Psoas muscle (tissue), 8 donors: Measurements from ENCODE around the gene RPL31. TPM values are rescaled to one million over a fixed set of nuclear protein-coding genes. Genes with fewer than 3 reads are reported as not detected.

ENCODE experiments used
- ATAC-seq, 4 donors: fragments of 200-7000 bp; cut with Tn5 transposase; one replicate each; pipeline ENCODE4 v1.9.1; 2020; ENCODE audit warnings: moderate library complexity in 3 of 4, mild to moderate bottlenecking in 2 of 4
- DNase-seq, 2 donors: peaks; one replicate each; pipeline ENCODE4 v3.0.0-alpha.2; 2020
- H3K27ac ChIP-seq: fragments of 200-600 bp; one replicate; pipeline ENCODE4 v1.8.0; 2022
- H3K27me3 ChIP-seq, 3 donors: fragments of 200-600 bp in 1 of 3; one replicate each; pipeline versions ENCODE4 v1.6.1 to v1.8.0; 2013 to 2022; ENCODE audit warnings: low read length in 2 of 3, mild to moderate bottlenecking in 2 of 3, moderate library complexity in 1 of 3; ENCODE audit not compliant: insufficient read depth in 3 of 3
- H3K36me3 ChIP-seq, 2 donors: fragments of 200-600 bp in 1 of 2; one replicate each; pipeline versions ENCODE4 v1.6.1 to v1.8.0; 2013 to 2022; ENCODE audit warnings: low read depth in 1 of 2, mild to moderate bottlenecking in 1 of 2, moderate library complexity in 1 of 2; ENCODE audit not compliant: insufficient read depth in 1 of 2
- H3K4me1 ChIP-seq: fragments of 200-600 bp; one replicate; pipeline ENCODE4 v1.8.0; 2022
- H3K4me3 ChIP-seq: fragments of 200-600 bp; one replicate; pipeline ENCODE4 v1.8.0; 2022; ENCODE audit warnings: mild to moderate bottlenecking
- H3K9me3 ChIP-seq: fragments of 200-600 bp; one replicate; pipeline ENCODE4 v1.8.0; 2022
- WGBS, 3 donors: extraction: QIAGEN DNeasy Blood & Tissue Kit; methylation state at CpG; one replicate each; pipeline versions ENCODE4 v1.1.6 to v1.1.7; 2013; 5-methylcytosine and 5-hydroxymethylcytosine counted together
- intact Hi-C, 2 donors: fragments of 100-400 bp; cut with DNase I; formaldehyde crosslinking; loops; one replicate each; pipeline versions ENCODE4 v1.11.0 to v1.14.2; 2022
- polyA plus RNA-seq, 3 donors: library from polyadenylated mRNA; stranded (reverse); fragments of 200-250 nt; gene quantifications; one replicate each; pipeline ENCODE4 v1.2.3, GENCODE V29; 2013
- total RNA-seq, 4 donors: library from RNA; stranded (reverse); fragmentation: NEBNext Ultra II Directional in 2 of 4; extraction: Animal tissue kit (Norgen Biotek cat#: 25700) in 2 of 4; gene quantifications; one replicate each; pipeline versions ENCODE4 v1.2.1 to v1.2.4, GENCODE V29; 2021 to 2023
- TF ChIP-seq, protein P1 (sequence below): fragments of 200-600 bp; IDR thresholded peaks from one replicate; pipeline ENCODE4 v1.8.0; 2022; ENCODE audit warnings: antibody characterized with exemption
- donor health status: healthy with polysubstance abuse.
- donor health status: DM: no; HTN: no; CAD: no; lungs with moderate emphysema.
- donor health status: Bipolar disorder and iron deficiency.
- donor health status: healthy.
- donor health status: DM: yes; HTN: yes; CAD: no.
- donor health status: DM: no; HTN: no; CAD: no.
- donor health status: DM: no; HTN: no; CAD: no.
- donor health status: DM: yes; HTN: yes; CAD: no.

RPL31 gene
- total and polyA plus RNA-seq, 7 donors = 718 to 3,893 (median 1,227) TPM

DNA sequence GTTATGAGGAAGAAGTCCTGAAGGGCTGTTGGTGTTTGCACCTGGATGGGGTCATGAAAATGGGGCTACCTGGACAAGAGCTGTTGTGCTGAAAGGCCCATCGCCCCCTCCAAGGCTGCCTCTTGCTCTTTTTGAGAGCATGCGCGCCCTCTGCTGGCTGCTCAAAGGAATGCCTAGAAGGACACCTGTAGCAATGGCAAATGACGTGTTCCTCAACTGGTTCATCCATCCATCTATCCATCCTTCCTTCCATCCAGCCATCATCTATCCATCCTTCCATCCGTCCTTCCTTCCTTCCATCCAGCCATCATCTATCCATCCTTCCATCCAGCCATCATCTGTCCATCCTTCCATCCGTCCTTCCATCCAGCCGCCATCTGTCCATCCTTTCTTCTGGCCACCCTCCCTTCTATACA, 17.2 kb upstream of the RPL31 start:
- WGBS, 3 donors = 31 to 36% (median 31%) methylated on average over 7 of the region's 7 CpGs
- Histone ChIP-seq H3K4me3 (no peak overlapping the region), H3K9me3 (no peaks in the 10 kb centered on the region), H3K27ac (no peak overlapping the region), H3K27me3 (no peaks in the 10 kb centered on the region), H3K4me1 (no peaks in the 10 kb centered on the region), H3K36me3 (peaks cover 0 to 32% of the 10 kb centered on the region in 2 donors)
- peak; percentile 78 to 88 for DNase-seq
- intact Hi-C loops = loop anchor here (1.0 to 10.0 kb wide), 5 partner anchors 170 to 378 kb away; no protein-coding TSS in a partner anchor
- ATAC-seq = peak; percentile 77 to 88 (median 82)
- TF ChIP-seq, protein P1, sequence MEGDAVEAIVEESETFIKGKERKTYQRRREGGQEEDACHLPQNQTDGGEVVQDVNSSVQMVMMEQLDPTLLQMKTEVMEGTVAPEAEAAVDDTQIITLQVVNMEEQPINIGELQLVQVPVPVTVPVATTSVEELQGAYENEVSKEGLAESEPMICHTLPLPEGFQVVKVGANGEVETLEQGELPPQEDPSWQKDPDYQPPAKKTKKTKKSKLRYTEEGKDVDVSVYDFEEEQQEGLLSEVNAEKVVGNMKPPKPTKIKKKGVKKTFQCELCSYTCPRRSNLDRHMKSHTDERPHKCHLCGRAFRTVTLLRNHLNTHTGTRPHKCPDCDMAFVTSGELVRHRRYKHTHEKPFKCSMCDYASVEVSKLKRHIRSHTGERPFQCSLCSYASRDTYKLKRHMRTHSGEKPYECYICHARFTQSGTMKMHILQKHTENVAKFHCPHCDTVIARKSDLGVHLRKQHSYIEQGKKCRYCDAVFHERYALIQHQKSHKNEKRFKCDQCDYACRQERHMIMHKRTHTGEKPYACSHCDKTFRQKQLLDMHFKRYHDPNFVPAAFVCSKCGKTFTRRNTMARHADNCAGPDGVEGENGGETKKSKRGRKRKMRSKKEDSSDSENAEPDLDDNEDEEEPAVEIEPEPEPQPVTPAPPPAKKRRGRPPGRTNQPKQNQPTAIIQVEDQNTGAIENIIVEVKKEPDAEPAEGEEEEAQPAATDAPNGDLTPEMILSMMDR = peak; percentile 92

DNA sequence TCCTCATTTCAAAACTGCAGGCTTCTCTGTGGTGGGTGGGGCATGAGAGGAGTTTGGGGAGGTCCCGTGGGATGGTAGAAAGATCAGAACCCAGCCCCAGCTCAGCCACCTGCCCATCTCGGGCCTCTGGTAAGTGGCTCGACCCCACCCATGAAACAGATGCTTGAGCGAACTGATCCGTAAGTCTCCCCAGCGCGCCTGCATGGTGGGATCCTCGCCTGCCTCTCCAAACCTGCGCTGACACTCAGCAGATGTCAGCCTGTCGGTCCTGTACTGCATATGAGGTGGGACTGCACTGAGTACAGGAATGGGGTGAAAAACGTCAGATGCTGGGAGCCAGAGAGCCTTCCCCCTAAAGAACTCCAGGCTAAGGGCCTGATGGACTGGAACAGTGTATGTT, 15.9 kb upstream of the RPL31 start:
- Histone ChIP-seq H3K4me1 (no peaks in the 10 kb centered on the region), H3K9me3 (no peaks in the 10 kb centered on the region), H3K27me3 (no peaks in the 10 kb centered on the region), H3K36me3 (peaks cover 0 to 38% of the 10 kb centered on the region in 2 donors), H3K27ac (no peak overlapping the region), H3K4me3 (no peak overlapping the region)
- WGBS, 3 donors = 86 to 90% (median 87%) methylated on average over 11 of the region's 11 CpGs
- TF ChIP-seq, protein P1 = no peak
- ATAC-seq = no peak
- intact Hi-C loops = loop anchor here (2.0 to 10.0 kb wide), 2 partner anchors 171 to 385 kb away; no protein-coding TSS in a partner anchor
- DNase-seq = no peak

DNA sequence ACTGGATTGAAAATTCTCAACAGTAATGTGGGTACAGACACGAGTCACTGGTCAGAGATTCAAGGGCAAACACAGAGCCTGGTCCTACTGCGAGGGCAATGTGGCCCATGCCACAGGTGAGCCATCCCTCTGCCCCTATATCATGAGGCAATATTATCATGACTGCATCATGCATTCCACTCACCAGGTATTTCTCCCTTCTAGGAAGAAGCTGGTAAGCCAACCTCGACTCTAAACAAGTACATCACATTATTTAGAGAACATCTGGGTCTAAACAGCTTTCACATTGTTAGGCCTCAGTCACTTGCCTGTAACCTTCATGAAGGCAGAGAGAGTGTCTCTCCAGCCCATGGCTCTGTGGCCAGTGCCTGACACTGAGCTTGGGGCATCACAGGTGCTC, 14.6 kb upstream of the RPL31 start:
- intact Hi-C loops = loop anchor here (2.0 to 10.0 kb wide), 2 partner anchors 173 to 387 kb away; no protein-coding TSS in a partner anchor
- Histone ChIP-seq H3K4me3 (no peak overlapping the region), H3K36me3 (peaks cover 0 to 40% of the 10 kb centered on the region in 2 donors), H3K27ac (no peak overlapping the region), H3K27me3 (no peaks in the 10 kb centered on the region), H3K9me3 (no peaks in the 10 kb centered on the region), H3K4me1 (no peaks in the 10 kb centered on the region)
- WGBS, 3 donors = 87 to 94% (median 92%) methylated on average over 3 of the region's 3 CpGs
- TF ChIP-seq, protein P1 = no peak
- no peak for ATAC-seq
- DNase-seq = no peak

DNA sequence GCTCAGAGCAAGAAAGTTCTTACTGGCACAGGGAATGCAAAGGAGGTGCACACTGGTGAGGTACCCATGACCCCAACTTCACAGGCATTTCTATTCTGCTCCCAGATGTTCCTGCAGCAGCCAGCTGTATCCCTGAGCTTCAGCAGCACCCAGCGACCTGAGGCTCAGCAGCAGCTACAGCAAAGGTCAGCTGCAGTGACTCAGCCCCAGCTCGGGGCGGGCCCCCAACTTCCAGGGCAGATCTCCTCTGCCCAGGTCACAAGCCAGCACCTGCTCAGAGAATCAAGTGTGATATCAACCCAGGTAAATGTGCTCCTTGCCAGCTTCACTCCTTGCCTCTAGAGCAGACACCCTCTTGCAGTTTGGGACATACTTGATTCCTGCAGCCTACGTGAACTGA, 14.1 kb upstream of the RPL31 start:
- TF ChIP-seq, protein P1 = no peak
- no peaks in the 10 kb centered on the region for H3K9me3 ChIP-seq

More for the DNA sequence above, 14.1 kb upstream of the RPL31 start:
- intact Hi-C loops = loop anchor here (2.0 to 10.0 kb wide), 2 partner anchors 173 to 387 kb away; no protein-coding TSS in a partner anchor
- no peaks in the 10 kb centered on the region for H3K4me1 ChIP-seq
- no peaks in the 10 kb centered on the region for H3K27me3 ChIP-seq
- H3K36me3 ChIP-seq = peaks cover 0 to 37% of the 10 kb centered on the region in 2 donors
- WGBS, 3 donors = 86 to 92% (median 91%) methylated on average over 4 of the region's 4 CpGs
- ATAC-seq (no peak), DNase-seq (no peak)
- H3K27ac ChIP-seq = no peak overlapping the region
- no peak overlapping the region for H3K4me3 ChIP-seq
